HepG2 (cell line): ENCODE results near the gene CNTROB. TPM values are rescaled to one million over a fixed set of nuclear protein-coding genes. Genes with fewer than 3 reads are reported as not detected.
A peak's percentile ranks its signal among the peaks of the same experiment; 100 is the strongest.

Experiments
- ATF5 ChIP-seq: sonication (generic); formaldehyde crosslinking; IDR thresholded peaks from 2 replicates; pipeline ENCODE4 v1.4.0; 2020; ENCODE audit warnings: mild to moderate bottlenecking, low read depth, missing genetic modification reagents
- CHD2 ChIP-seq: IDR thresholded peaks from 2 replicates; pipeline ENCODE4 v1.6.1; 2011; ENCODE audit warnings: low read depth, low read length, improper control_type of control experiment
- ESRRA ChIP-seq: sonication (generic); formaldehyde crosslinking; IDR thresholded peaks from 2 replicates; pipeline ENCODE4 v1.5.1; 2020; ENCODE audit warnings: mild to moderate bottlenecking, low read depth, missing genetic modification reagents
- NAIF1 ChIP-seq: sonication (generic); formaldehyde crosslinking; IDR thresholded peaks from 2 replicates; pipeline ENCODE4 v1.5.0; 2020; ENCODE audit warnings: mild to moderate bottlenecking, missing genetic modification reagents, borderline replicate concordance
- REXO4 ChIP-seq: sonication (generic); formaldehyde crosslinking; IDR thresholded peaks from 2 replicates; pipeline ENCODE4 v1.8.0; 2022; ENCODE audit warnings: missing genetic modification reagents, mild to moderate bottlenecking, borderline replicate concordance
- RXRB ChIP-seq: IDR thresholded peaks from 2 replicates; pipeline ENCODE4 v1.6.1; 2016; ENCODE audit warnings: borderline replicate concordance, missing genetic modification reagents, missing compliant biosample characterization
- ZMYM4 ChIP-seq: sonication (generic); formaldehyde crosslinking; IDR thresholded peaks from 2 replicates; pipeline ENCODE4 v1.8.1; 2023; ENCODE audit warnings: mild to moderate bottlenecking, missing genetic modification reagents
- ZNF121 ChIP-seq: sonication (generic); formaldehyde crosslinking; IDR thresholded peaks from 2 replicates; pipeline ENCODE4 v1.5.0; 2020; ENCODE audit warnings: mild to moderate bottlenecking, missing genetic modification reagents
- ZNF3 ChIP-seq: IDR thresholded peaks from 2 replicates; pipeline ENCODE4 v1.7.0; 2017; ENCODE audit warnings: inconsistent platforms
- ZNF607 ChIP-seq: sonication (generic); formaldehyde crosslinking; IDR thresholded peaks from 2 replicates; pipeline ENCODE4 v1.5.1; 2020; ENCODE audit warnings: missing genetic modification reagents, mild to moderate bottlenecking, borderline replicate concordance
- ZNF704 ChIP-seq: sonication (generic); formaldehyde crosslinking; IDR thresholded peaks from 2 replicates; pipeline ENCODE4 v1.8.1; 2023; ENCODE audit warnings: mild to moderate bottlenecking, inconsistent platforms, moderate library complexity, missing genetic modification reagents, borderline replicate concordance
- ZNF788 ChIP-seq: sonication (generic); formaldehyde crosslinking; IDR thresholded peaks from 2 replicates; pipeline ENCODE4 v1.5.0; 2020; ENCODE audit warnings: mild to moderate bottlenecking, missing genetic modification reagents, borderline replicate concordance
- polyA plus RNA-seq, 8 experiments: library from polyadenylated mRNA; depleted of rRNA in 3 of 8; stranded (reverse) in 7 of 8; unstranded in 1 of 8; fragments of >200 nt; fragmentation: Illumina TruSeq in 4 of 8; extraction: Trizol in 4 of 8; gene quantifications; 2 replicates each; pipeline versions ENCODE4 v1.2.1 to v1.2.3, GENCODE V29; 2011 to 2016; ENCODE audit warnings: low read depth in 4 of 8, missing spikeins in 1 of 8, mixed read lengths in 1 of 8; ENCODE audit not compliant: insufficient read depth in 1 of 8
- total RNA-seq, 5 experiments: library from RNA; depleted of rRNA; stranded (reverse); fragments of >200 nt; fragmentation: Illumina TruSeq; extraction: Trizol; gene quantifications; 2 replicates each; pipeline ENCODE4 v1.2.3, GENCODE V29; 2016; ENCODE audit warnings: low read depth in 1 of 5
- TF ChIP-seq, protein P1 (sequence below): sonication (generic); formaldehyde crosslinking; IDR thresholded peaks from 2 replicates; pipeline ENCODE4 v1.5.0; 2020; ENCODE audit warnings: mild to moderate bottlenecking, missing genetic modification reagents
- TF ChIP-seq, protein P2 (sequence below): sonication (generic); formaldehyde crosslinking; conservative IDR thresholded peaks from 2 replicates; pipeline ENCODE4 v1.4.0; 2020; ENCODE audit warnings: mild to moderate bottlenecking, missing genetic modification reagents, moderate library complexity
- TF ChIP-seq, protein P3 (sequence below): sonication (generic); formaldehyde crosslinking; IDR thresholded peaks from 2 replicates; pipeline ENCODE4 v1.4.0; 2020; ENCODE audit warnings: low read depth, missing genetic modification reagents
- TF ChIP-seq, protein P4 (sequence below): sonication (generic); formaldehyde crosslinking; IDR thresholded peaks from 2 replicates; pipeline ENCODE4 v1.4.0; 2020; ENCODE audit warnings: mild to moderate bottlenecking, missing genetic modification reagents

CNTROB gene
- total and polyA plus RNA-seq, 2 of the 13 experiments (the other 11 are each of a cell fraction or from before 2014, with no cell fraction given), result 21.2 to 24.1 TPM

- TF ChIP-seq, protein P1, sequence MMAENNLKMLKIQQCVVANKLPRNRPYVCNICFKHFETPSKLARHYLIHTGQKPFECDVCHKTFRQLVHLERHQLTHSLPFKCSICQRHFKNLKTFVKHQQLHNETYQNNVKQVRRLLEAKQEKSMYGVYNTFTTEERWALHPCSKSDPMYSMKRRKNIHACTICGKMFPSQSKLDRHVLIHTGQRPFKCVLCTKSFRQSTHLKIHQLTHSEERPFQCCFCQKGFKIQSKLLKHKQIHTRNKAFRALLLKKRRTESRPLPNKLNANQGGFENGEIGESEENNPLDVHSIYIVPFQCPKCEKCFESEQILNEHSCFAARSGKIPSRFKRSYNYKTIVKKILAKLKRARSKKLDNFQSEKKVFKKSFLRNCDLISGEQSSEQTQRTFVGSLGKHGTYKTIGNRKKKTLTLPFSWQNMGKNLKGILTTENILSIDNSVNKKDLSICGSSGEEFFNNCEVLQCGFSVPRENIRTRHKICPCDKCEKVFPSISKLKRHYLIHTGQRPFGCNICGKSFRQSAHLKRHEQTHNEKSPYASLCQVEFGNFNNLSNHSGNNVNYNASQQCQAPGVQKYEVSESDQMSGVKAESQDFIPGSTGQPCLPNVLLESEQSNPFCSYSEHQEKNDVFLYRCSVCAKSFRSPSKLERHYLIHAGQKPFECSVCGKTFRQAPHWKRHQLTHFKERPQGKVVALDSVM (CRISPR knock-in tag), result peak; percentile 18; the same call in 1 of the 2 replicates
- TF ChIP-seq REXO4 (CRISPR knock-in tag) (no peak), ATF5 (CRISPR knock-in tag) (no peak), RXRB (CRISPR knock-in tag) (peak; percentile 46; the same call in 1 of the 2 replicates), ZNF607 (CRISPR knock-in tag) (peak; percentile 86; the same call in 1 of the 2 replicates), ZNF788 (CRISPR knock-in tag) (0 out of 2 replicates have a peak, but pooled peaks have one; percentile 56), ZNF3 (CRISPR knock-in tag) (no peak), ZNF704 (CRISPR knock-in tag) (no peak), NAIF1 (CRISPR knock-in tag) (no peak), CHD2 (no peak), ZNF121 (CRISPR knock-in tag) (no peak), ESRRA (peak; percentile 69; the same call in 1 of the 2 replicates), ZMYM4 (CRISPR knock-in tag) (peak; percentile 49; the same call in 1 of the 2 replicates)
- TF ChIP-seq, protein P2, sequence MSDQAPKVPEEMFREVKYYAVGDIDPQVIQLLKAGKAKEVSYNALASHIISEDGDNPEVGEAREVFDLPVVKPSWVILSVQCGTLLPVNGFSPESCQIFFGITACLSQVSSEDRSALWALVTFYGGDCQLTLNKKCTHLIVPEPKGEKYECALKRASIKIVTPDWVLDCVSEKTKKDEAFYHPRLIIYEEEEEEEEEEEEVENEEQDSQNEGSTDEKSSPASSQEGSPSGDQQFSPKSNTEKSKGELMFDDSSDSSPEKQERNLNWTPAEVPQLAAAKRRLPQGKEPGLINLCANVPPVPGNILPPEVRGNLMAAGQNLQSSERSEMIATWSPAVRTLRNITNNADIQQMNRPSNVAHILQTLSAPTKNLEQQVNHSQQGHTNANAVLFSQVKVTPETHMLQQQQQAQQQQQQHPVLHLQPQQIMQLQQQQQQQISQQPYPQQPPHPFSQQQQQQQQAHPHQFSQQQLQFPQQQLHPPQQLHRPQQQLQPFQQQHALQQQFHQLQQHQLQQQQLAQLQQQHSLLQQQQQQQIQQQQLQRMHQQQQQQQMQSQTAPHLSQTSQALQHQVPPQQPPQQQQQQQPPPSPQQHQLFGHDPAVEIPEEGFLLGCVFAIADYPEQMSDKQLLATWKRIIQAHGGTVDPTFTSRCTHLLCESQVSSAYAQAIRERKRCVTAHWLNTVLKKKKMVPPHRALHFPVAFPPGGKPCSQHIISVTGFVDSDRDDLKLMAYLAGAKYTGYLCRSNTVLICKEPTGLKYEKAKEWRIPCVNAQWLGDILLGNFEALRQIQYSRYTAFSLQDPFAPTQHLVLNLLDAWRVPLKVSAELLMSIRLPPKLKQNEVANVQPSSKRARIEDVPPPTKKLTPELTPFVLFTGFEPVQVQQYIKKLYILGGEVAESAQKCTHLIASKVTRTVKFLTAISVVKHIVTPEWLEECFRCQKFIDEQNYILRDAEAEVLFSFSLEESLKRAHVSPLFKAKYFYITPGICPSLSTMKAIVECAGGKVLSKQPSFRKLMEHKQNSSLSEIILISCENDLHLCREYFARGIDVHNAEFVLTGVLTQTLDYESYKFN (CRISPR knock-in tag), result peak; percentile 55
- TF ChIP-seq, protein P3, sequence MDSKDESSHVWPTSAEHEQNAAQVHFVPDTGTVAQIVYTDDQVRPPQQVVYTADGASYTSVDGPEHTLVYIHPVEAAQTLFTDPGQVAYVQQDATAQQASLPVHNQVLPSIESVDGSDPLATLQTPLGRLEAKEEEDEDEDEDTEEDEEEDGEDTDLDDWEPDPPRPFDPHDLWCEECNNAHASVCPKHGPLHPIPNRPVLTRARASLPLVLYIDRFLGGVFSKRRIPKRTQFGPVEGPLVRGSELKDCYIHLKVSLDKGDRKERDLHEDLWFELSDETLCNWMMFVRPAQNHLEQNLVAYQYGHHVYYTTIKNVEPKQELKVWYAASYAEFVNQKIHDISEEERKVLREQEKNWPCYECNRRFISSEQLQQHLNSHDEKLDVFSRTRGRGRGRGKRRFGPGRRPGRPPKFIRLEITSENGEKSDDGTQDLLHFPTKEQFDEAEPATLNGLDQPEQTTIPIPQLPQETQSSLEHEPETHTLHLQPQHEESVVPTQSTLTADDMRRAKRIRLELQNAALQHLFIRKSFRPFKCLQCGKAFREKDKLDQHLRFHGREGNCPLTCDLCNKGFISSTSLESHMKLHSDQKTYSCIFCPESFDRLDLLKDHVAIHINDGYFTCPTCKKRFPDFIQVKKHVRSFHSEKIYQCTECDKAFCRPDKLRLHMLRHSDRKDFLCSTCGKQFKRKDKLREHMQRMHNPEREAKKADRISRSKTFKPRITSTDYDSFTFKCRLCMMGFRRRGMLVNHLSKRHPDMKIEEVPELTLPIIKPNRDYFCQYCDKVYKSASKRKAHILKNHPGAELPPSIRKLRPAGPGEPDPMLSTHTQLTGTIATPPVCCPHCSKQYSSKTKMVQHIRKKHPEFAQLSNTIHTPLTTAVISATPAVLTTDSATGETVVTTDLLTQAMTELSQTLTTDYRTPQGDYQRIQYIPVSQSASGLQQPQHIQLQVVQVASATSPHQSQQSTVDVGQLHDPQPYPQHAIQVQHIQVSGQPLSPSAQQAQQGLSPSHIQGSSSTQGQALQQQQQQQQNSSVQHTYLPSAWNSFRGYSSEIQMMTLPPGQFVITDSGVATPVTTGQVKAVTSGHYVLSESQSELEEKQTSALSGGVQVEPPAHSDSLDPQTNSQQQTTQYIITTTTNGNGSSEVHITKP (CRISPR knock-in tag), result peak; percentile 78; the same call in 1 of the 2 replicates
- TF ChIP-seq, protein P4, sequence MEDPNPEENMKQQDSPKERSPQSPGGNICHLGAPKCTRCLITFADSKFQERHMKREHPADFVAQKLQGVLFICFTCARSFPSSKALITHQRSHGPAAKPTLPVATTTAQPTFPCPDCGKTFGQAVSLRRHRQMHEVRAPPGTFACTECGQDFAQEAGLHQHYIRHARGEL (CRISPR knock-in tag), result 0 out of 2 replicates have a peak, but pooled peaks have one; percentile 82
Observed at GRCh38 chr17:7887482-7888183, 44.4 kb upstream of the CNTROB start (continued).
